H1 (cell line): ENCODE data around the gene TNC.

ENCODE experiments used
- CTCF ChIP-seq, 3 experiments: IDR thresholded peaks; 1 replicate in 2 of 3; 2 replicates in 1 of 3; pipeline versions ENCODE4 v1.5.1 to v1.6.1; 2011; ENCODE audit warnings: low read length in 3 of 3, mild to moderate bottlenecking in 3 of 3, inconsistent platforms in 2 of 3, low read depth in 1 of 3, moderate library complexity in 1 of 3; ENCODE audit not compliant: insufficient read depth in 1 of 3; ENCODE audit errors: control extremely low read depth in 1 of 3
- HDAC2 ChIP-seq, 2 experiments: fragments of 300-600 bp in 1 of 2; sonication (generic) in 1 of 2; IDR thresholded peaks; 2 replicates each; pipeline ENCODE4 v1.6.1; 2011 to 2012; ENCODE audit warnings: low read depth in 2 of 2, low read length in 2 of 2, mild to moderate bottlenecking in 2 of 2, moderate library complexity in 2 of 2, borderline replicate concordance in 1 of 2, inconsistent platforms in 1 of 2

- TF ChIP-seq HDAC2 (IDR thresholded peaks at IDR 0.05; ENCODE audit: borderline replicate concordance in 1 of 2, low read depth in 2 of 2, low read length in 2 of 2) (peak; percentile 97 to 99), CTCF (IDR thresholded peaks at IDR 0.05; ENCODE audit: control extremely low read depth in 1 of 3, insufficient read depth in 1 of 3, low read depth in 1 of 3, low read length in 3 of 3) (no peak; a peak in 1 of 4 replicates)
These were observed at the start of gene TNC for GRCh38 chr9:115117999-115118878.
